CD4-positive, alpha-beta T cell treated with Interleukin-4 for 1 hour (primary cell): ENCODE data around the gene PPP2R5B.
A peak's percentile ranks its signal among the peaks of the same experiment; 100 is the strongest.

ENCODE experiments used
- DNase-seq, 2 donors: peaks; one replicate each; pipeline ENCODE4 v3.0.0-alpha.2; 2020 to 2022

Gene PPP2R5B

GRCh38 chr11:64909653-64910343, 14.7 kb upstream of the PPP2R5B start:
- DNase-seq, result no peak

GRCh38 chr11:64910451-64911093, 13.9 kb upstream of the PPP2R5B start:
- no peak for DNase-seq

GRCh38 chr11:64911142-64911541, 13.3 kb upstream of the PPP2R5B start:
- DNase-seq, result no peak

GRCh38 chr11:64911689-64912088, 12.8 kb upstream of the PPP2R5B start:
- DNase-seq, result no peak

- DNase-seq, result no peak
Measured at GRCh38 chr11:64913171-64913727, 11.2 kb upstream of the PPP2R5B start.

GRCh38 chr11:64914123-64914522, 10.4 kb upstream of the PPP2R5B start:
- DNase-seq, result no peak

GRCh38 chr11:64915376-64915887, 9.1 kb upstream of the PPP2R5B start:
- no peak for DNase-seq

GRCh38 chr11:64916040-64916774, 8.3 kb upstream of the PPP2R5B start:
- DNase-seq, result peak; percentile 68

- DNase-seq, result peak; percentile 99 to 100
Measured at GRCh38 chr11:64916775-64917662, 7.5 kb upstream of the PPP2R5B start, which contains the start of gene ATG2A. TSS of gene ATG2A (minus strand) at chr11:64917209. CDS start at chr11:64917135, 74 bp downstream.

GRCh38 chr11:64917663-64917995, 6.9 kb upstream of the PPP2R5B start:
- no peak for DNase-seq

- no peak for DNase-seq
Measured at GRCh38 chr11:64918017-64918416, 6.5 kb upstream of the PPP2R5B start.

- DNase-seq, result no peak
Measured at GRCh38 chr11:64919627-64920026, 4.9 kb upstream of the PPP2R5B start.

- DNase-seq, result no peak
Measured at GRCh38 chr11:64920124-64920523, 4.4 kb upstream of the PPP2R5B start.

- DNase-seq, result no peak
Measured at GRCh38 chr11:64921384-64921783, 3.1 kb upstream of the PPP2R5B start.

- DNase-seq, result no peak
Measured at GRCh38 chr11:64923151-64923661, 1.3 kb upstream of the PPP2R5B start.

GRCh38 chr11:64924910-64925284, 408 bp downstream of the PPP2R5B start:
- DNase-seq, result no peak

GRCh38 chr11:64925536-64926436, 1.3 kb downstream of the PPP2R5B start:
- no peak for DNase-seq

GRCh38 chr11:64926689-64927088, 2.2 kb downstream of the PPP2R5B start:
- DNase-seq, result no peak

GRCh38 chr11:64928957-64929356, 4.5 kb downstream of the PPP2R5B start:
- DNase-seq, result no peak

- no peak for DNase-seq
Measured at GRCh38 chr11:64929625-64930024, 5.1 kb downstream of the PPP2R5B start.

- no peak for DNase-seq
Measured at GRCh38 chr11:64930340-64930739, 5.9 kb downstream of the PPP2R5B start.
